ENCODE results near the gene BTBD2. TPM values are rescaled to one million over a fixed set of nuclear protein-coding genes. Genes with fewer than 3 reads are reported as not detected.

Gene BTBD2
- total and polyA plus RNA-seq, 2 of the 13 experiments (the other 11 are each of a cell fraction or from before 2014, with no cell fraction given) = 28.1 to 45.3 TPM

DNA sequence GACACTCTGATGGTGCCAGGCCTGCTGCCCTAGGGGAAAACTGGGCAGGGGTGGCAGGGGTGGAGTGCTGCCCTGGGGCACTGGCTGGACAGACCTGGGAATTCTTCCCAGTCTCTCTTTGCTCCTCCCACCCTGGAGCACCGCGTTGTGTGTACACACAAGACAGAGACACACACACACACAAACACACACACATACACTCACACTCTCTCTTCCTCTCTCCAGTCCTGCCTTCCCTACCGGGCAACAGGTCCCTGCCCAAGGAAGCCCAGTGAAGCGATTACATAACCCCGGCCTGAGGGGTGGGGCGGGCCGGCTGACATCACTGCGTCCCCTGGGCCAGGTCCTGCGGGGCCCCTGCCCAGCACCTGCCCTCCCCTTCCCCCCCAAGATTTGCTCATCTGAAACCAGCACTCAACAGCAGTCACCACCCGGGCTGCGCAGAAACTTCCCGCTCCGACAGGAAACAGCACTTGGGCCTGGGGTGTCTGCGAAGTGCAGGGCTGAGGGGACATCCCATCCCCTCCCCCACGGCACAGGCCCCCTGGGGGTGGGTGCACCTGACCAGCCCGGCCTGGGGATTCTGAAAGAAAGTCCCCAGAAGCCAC, 34.3 kb upstream of the BTBD2 start (continued):
- TF ChIP-seq ZNF614 (CRISPR knock-in tag; IDR thresholded peaks at IDR 0.05; ENCODE audit: borderline replicate concordance) (no peak), RBM22 (optimal IDR thresholded peaks at IDR 0.05; ENCODE audit: low read length) (no peak), TBX3 (IDR thresholded peaks at IDR 0.05; ENCODE audit: borderline replicate concordance) (no peak), SMAD9 (CRISPR knock-in tag; IDR thresholded peaks at IDR 0.05) (no peak), ZNF317 (CRISPR knock-in tag; IDR thresholded peaks at IDR 0.05) (peak; percentile 25; the same call in 1 of the 2 replicates), ZNF124 (CRISPR knock-in tag; IDR thresholded peaks at IDR 0.05) (no peak), MIXL1 (CRISPR knock-in tag; IDR thresholded peaks at IDR 0.05) (no peak), KLF6 (CRISPR knock-in tag; IDR thresholded peaks at IDR 0.05) (no peak), TOPORS (CRISPR knock-in tag; IDR thresholded peaks at IDR 0.05) (no peak), HDAC1 (CRISPR knock-in tag; IDR thresholded peaks at IDR 0.05) (peak; percentile 76), ZNF383 (CRISPR knock-in tag; IDR thresholded peaks at IDR 0.05; ENCODE audit: borderline replicate concordance) (no peak), FOXM1 (CRISPR knock-in tag; IDR thresholded peaks at IDR 0.05) (no peak), ZNF235 (CRISPR knock-in tag; IDR thresholded peaks at IDR 0.05; ENCODE audit: borderline replicate concordance) (no peak), ZBTB7B (CRISPR knock-in tag; IDR thresholded peaks at IDR 0.05) (no peak), ZNF234 (CRISPR knock-in tag; conservative IDR thresholded peaks at IDR 0.05) (no peak), NAIF1 (CRISPR knock-in tag; IDR thresholded peaks at IDR 0.05; ENCODE audit: borderline replicate concordance) (no peak), CENPT (CRISPR knock-in tag; IDR thresholded peaks at IDR 0.05; ENCODE audit: low read depth) (no peak), RBAK (CRISPR knock-in tag; IDR thresholded peaks at IDR 0.05) (no peak), ATM (IDR thresholded peaks at IDR 0.05; ENCODE audit: borderline replicate concordance) (no peak), ZFP36L2 (CRISPR knock-in tag; IDR thresholded peaks at IDR 0.05) (no peak), ZFP62 (CRISPR knock-in tag; IDR thresholded peaks at IDR 0.05) (no peak), ONECUT2 (CRISPR knock-in tag; IDR thresholded peaks at IDR 0.05) (no peak)
- TF ChIP-seq, protein P1, sequence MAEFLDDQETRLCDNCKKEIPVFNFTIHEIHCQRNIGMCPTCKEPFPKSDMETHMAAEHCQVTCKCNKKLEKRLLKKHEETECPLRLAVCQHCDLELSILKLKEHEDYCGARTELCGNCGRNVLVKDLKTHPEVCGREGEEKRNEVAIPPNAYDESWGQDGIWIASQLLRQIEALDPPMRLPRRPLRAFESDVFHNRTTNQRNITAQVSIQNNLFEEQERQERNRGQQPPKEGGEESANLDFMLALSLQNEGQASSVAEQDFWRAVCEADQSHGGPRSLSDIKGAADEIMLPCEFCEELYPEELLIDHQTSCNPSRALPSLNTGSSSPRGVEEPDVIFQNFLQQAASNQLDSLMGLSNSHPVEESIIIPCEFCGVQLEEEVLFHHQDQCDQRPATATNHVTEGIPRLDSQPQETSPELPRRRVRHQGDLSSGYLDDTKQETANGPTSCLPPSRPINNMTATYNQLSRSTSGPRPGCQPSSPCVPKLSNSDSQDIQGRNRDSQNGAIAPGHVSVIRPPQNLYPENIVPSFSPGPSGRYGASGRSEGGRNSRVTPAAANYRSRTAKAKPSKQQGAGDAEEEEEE (CRISPR knock-in tag; IDR thresholded peaks at IDR 0.05; ENCODE audit: borderline replicate concordance) = no peak
- TF ChIP-seq, protein P2, sequence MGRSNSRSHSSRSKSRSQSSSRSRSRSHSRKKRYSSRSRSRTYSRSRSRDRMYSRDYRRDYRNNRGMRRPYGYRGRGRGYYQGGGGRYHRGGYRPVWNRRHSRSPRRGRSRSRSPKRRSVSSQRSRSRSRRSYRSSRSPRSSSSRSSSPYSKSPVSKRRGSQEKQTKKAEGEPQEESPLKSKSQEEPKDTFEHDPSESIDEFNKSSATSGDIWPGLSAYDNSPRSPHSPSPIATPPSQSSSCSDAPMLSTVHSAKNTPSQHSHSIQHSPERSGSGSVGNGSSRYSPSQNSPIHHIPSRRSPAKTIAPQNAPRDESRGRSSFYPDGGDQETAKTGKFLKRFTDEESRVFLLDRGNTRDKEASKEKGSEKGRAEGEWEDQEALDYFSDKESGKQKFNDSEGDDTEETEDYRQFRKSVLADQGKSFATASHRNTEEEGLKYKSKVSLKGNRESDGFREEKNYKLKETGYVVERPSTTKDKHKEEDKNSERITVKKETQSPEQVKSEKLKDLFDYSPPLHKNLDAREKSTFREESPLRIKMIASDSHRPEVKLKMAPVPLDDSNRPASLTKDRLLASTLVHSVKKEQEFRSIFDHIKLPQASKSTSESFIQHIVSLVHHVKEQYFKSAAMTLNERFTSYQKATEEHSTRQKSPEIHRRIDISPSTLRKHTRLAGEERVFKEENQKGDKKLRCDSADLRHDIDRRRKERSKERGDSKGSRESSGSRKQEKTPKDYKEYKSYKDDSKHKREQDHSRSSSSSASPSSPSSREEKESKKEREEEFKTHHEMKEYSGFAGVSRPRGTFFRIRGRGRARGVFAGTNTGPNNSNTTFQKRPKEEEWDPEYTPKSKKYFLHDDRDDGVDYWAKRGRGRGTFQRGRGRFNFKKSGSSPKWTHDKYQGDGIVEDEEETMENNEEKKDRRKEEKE (IDR thresholded peaks at IDR 0.05) = no peak
- TF ChIP-seq, protein P3, sequence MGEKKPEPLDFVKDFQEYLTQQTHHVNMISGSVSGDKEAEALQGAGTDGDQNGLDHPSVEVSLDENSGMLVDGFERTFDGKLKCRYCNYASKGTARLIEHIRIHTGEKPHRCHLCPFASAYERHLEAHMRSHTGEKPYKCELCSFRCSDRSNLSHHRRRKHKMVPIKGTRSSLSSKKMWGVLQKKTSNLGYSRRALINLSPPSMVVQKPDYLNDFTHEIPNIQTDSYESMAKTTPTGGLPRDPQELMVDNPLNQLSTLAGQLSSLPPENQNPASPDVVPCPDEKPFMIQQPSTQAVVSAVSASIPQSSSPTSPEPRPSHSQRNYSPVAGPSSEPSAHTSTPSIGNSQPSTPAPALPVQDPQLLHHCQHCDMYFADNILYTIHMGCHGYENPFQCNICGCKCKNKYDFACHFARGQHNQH (CRISPR knock-in tag; IDR thresholded peaks at IDR 0.05) = peak; percentile 40; the same call in 1 of the 2 replicates
- TF ChIP-seq, protein P4, sequence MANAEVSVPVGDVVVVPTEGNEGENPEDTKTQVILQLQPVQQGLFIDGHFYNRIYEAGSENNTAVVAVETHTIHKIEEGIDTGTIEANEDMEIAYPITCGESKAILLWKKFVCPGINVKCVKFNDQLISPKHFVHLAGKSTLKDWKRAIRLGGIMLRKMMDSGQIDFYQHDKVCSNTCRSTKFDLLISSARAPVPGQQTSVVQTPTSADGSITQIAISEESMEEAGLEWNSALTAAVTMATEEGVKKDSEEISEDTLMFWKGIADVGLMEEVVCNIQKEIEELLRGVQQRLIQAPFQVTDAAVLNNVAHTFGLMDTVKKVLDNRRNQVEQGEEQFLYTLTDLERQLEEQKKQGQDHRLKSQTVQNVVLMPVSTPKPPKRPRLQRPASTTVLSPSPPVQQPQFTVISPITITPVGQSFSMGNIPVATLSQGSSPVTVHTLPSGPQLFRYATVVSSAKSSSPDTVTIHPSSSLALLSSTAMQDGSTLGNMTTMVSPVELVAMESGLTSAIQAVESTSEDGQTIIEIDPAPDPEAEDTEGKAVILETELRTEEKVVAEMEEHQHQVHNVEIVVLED (CRISPR knock-in tag; IDR thresholded peaks at IDR 0.05; ENCODE audit: borderline replicate concordance) = no peak; the same call in 1 of the 2 replicates

Measured in HepG2 (cell line).